ENCODE measurements around the gene MLLT11.

MLLT11 gene

GRCh38 chr1:151060007-151060656 lies at the start of gene MLLT11:
Gene MLLT11, plus strand, starts transcription at chr1:151060397. Its CDS starts 6,828 bp downstream, at chr1:151067225.
- DNase-seq: peak; percentile 89

GRCh38 chr1:151011154-151011850 lies 48.9 kb upstream of the MLLT11 start:
- no peak for DNase-seq

DNA sequence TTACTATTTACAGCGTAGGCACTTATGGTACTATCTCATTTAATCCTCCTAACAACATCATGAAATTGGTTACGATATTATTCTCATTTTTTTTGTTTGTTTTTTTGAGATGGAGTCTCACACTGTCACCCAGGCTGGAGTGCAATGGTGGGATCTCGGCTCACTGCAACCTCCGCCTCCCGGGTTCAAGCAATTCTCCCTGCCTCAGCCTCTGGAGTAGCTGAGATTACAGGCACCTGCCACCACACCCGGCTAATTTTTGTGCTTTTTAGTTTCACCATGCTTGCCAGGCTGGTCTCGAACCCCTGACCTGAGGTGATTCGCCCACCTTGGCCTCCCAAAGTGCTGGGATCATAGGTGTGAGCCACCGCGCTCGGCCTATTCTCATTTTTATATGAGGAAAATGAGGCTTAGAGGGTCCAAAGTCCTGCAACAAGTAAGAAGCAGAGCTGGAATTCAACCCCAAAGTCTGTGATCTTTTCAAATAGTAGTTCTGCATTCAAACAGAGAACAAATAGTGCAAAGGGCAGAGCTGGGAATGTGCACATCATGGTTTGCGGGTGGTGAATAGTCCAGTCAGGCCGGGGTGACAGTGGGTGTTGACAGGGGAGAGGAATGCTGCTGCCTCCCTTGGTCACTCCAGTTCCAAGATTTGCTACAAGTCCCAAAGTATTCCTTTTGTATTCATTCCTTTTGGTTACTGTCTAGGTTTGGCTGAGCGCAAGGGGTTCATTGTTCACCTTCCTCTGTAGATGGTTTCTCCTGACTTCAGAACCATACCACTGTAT lies 47.3 kb upstream of the MLLT11 start:
- no peak for DNase-seq

DNA sequence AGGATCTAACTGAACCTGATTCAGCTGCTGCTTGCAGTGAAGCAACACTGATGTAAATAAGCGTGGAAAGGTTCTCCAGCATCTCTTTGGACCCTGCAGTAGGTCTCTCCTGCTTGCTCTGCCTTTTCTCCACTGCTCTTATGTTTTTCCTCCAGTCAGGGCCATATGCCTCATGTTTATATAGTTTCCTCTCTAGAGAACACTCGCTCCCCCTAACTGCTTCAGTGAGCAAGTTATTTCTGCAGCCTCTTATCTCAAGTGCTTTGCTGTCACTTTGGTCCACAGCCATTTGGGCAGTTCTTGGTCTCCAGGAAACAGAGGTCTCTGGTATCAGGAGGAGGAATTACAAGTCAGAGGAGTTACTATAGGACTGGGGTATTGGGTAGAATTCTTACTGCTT lies 46.7 kb upstream of the MLLT11 start:
- DNase-seq: peak; percentile 67

DNA sequence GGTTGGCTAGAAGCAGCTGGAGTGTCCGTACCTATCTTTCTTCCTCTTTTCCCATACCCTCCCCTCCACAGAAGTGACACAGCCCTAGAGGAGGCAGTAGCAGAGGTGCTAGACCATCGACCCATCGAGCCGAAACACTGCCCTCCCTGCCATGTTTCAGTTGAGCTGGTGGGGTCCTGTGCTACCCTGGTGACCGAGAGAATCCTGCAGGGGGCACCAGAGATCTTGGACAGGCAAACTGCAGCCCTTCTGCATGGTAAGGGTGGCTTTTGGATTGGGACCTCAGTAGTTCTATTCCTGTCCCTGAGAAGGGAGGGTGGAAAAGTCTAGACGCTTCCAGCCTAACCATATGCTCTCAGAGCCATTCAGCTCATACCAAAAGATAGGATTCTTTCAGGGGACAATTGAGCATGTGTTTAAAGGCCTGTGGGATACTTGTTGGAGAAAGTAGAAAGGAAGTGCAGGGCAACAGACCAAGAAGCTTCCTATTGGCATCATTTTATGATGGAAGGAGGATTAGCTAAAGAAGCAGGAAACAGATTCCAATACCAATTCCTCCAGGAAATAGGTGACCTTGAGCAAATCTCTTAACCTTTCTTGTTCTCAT lies 35.6 kb upstream of the MLLT11 start:
- peak; percentile 45 for DNase-seq

DNA sequence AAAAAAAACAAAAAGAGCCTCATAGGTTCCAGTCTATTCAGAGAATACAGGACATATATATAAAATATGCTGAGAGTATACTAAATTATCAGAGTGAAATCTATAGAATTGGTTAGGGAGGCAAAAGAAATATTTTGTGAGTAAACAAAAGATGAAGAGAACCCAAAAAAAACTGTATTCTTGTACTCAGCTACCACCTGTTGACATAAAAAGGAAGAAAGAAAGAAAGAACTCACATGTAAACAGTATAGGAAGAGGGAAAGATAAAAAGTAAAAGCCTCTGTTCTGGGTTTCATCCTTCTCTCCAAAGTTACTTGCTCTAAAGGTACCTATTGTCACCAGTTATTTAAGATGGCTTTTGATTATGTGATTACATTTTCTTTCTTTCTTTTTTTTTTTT lies 33.7 kb upstream of the MLLT11 start:
- DNase-seq: no peak

GRCh38 chr1:151032164-151032563 lies 28.0 kb upstream of the MLLT11 start:
- DNase-seq: no peak

DNA sequence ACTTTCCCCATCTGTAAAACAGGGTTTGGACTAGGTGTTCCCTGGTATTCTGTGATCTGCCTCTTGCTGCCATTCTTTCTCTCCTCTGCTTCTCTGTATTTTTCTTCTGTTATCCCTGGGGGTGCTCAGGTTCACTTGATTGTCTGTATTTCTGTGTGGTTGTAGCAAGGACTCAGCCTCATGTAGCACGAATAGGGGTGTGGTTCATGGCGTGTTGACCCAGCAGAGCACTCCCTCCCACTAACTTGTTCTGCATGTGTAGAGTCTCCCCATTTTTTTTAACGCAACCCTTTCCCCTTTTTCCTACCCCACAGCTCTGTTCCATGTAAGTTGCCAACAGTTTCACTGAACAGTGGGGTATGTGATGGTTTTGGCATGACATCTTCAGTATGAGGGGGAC lies 25.0 kb upstream of the MLLT11 start:
- no peak for DNase-seq

DNA sequence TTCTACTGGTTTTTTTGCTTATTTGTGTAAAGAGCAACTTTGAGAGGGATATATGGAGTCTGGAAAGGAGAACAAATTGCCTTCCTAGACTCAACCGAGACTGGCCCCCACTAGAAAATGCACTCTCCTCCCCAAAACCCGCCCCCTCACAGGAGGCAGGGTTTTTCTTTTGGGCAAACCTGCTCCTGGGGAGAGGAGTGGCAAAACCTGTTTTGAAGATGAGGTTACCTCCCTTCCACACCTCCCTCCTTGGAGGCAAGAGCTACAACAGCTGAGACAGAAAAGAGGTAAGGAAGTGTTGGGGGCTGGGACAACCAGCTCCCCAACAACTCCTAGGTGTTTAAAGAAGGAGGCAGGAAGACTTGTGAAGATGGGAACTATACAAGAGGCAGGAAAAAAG lies 23.8 kb upstream of the MLLT11 start, which contains the start of gene BNIPL:
BNIPL (plus strand) TSS at position 231 of the 400 bp plus-strand sequence; CDS start at position 371, 140 bp downstream.
- no peak for DNase-seq

DNA sequence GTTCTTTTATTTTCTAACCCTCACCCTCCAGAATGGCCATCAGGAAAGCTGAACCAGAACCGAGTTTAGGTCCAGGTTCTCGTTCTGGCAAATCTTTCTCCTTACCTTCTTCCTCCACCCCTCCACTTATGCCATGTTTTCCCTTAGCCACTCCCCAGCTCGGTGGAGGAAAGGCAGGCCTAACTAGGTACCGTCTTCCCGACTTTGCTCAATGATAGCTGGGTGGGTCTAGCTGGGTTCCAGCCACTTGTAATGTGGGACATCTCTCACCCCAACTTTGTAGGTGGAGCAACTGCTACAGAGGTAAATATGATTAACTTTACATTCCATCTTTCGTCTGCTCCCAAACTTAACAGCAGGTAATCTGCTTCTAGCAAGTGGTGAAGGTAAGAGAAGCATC lies 23.2 kb upstream of the MLLT11 start:
- no peak for DNase-seq

DNA sequence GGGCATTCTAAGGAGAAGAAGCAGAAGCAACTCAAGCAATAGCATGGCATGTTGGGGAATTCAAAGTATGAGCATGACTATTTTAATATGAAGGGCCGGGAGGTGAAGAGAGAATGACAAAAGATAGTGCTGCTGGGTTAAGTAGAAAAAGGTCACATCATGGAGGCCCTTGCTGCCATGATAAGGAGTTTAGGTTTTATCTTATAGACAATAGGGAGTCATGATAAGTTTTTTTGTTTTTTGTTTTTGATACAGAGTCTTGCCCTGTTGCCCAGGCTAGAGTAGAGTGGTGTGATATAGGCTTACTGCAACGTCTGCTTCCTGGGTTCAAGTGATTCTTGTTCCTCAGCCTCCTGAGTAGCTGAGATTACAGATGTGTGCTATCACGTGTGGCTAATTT lies 20.7 kb upstream of the MLLT11 start:
- DNase-seq: no peak

DNA sequence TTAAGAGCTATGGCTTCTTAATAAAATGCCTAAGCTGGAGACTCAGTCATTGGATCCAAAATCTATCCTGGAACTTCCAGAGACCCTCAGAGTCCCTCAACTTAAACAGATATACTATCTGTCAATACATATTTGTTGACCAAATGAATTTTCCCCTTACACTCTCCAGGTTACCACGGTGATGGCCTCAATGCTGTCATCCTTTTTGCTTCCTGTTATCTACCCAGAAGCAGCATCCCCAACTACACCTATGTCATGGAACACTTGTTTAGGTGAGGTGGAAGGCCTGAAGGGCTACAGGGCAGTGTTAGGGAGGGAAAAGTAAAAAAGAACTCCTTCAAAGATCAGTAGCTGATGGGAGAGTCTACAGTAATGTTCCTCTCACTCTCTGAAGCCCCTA lies 17.0 kb upstream of the MLLT11 start:
- no peak for DNase-seq

GRCh38 chr1:151047591-151047924 lies 12.6 kb upstream of the MLLT11 start, which contains the start of gene C1orf56:
Gene C1orf56, plus strand, starts transcription at chr1:151047751. Its CDS starts 97 bp downstream, at chr1:151047848.
- peak; percentile 64 for DNase-seq

- DNase-seq: peak; percentile 70
Measured at GRCh38 chr1:151047925-151048644, 12.1 kb upstream of the MLLT11 start.

DNA sequence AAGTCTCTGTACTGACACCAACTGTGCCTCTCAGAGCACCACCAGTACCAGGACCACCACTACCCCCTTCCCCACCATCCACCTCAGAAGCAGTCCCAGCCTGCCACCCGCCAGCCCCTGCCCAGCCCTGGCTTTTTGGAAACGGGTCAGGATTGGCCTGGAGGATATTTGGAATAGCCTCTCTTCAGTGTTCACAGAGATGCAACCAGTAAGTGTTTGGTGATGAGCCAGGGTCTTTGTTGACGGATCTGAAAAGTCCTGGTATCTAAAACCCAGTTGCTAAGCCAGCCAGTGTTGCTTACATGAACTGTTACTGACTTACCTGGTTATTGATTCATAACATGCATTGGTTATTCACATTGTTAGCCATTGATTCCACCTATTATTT lies 11.6 kb upstream of the MLLT11 start:
- no peak for DNase-seq

- DNase-seq: no peak
Measured at GRCh38 chr1:151049458-151049857, 10.7 kb upstream of the MLLT11 start.

GRCh38 chr1:151050051-151050688 lies 10.0 kb upstream of the MLLT11 start:
- no peak for DNase-seq

DNA sequence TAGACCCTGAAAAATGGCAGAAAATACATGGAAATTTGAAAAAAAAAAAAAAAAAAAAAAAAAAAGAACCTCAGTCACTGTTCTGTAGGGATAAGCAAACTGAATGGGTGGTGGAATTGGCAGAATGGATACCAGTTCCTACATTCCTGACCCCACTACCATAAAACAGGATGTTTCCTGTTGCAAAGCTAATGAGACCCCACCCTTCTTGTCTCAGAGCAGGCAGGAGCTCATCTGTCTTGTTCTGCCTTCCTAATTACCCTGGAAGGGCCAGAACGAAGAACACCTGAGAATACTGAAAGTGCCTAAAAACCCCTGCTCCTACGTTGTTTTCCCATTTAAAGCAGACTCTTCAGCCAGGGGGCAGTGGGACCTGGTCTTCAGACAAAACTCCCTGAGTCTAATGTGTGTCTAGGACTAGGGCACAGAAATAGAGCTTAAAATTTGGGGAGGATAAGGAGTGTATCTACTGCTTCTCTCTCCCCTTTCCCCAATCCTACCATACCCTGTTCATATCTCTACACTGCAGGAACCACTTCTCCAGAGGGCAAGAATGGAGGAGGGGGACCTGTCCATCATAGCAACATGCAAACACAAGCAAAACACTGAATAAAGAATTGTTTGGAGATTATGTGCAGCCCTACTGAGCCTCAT lies 8.7 kb upstream of the MLLT11 start:
- no peak for DNase-seq

DNA sequence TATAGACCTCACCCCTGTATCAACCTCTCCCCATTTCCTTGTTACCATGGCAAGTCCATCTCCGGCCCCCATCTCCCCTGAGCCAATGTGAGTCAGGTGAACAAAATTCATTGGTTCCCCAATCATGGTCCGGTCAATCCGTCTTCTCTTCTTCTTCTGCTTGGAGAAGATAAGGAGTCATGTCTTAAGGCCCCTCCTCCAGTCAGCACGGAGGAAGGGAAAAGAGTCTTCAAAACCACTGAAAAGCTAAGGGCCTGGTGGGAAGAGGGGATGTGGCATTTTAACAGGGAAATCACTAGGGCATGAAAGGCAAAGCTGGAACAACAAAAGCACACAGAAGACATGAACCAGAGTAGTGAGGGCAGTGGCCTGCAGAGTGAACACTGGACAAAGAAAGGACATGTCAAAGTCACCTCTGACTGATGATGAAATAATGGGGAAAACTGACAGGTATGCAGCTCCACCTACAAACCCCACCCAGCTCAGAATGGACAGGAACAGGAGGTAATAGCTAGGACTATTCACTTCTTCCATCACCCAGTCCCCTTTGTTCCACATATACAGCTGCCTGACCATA lies 5.1 kb upstream of the MLLT11 start:
- no peak for DNase-seq

GRCh38 chr1:151055581-151055980 lies 4.6 kb upstream of the MLLT11 start:
- no peak for DNase-seq

- DNase-seq: no peak
Measured at GRCh38 chr1:151056149-151056548, 4.0 kb upstream of the MLLT11 start.
